Keratinocyte (primary cell): ENCODE results near the gene TLL2.

ENCODE experiments used
- EZH2 ChIP-seq: IDR thresholded peaks from one replicate; pipeline ENCODE4 v1.6.1; 2012; ENCODE audit warnings: inconsistent platforms, mild to moderate bottlenecking, low read length, moderate library complexity
- TF ChIP-seq, protein P1 (sequence below), 3 experiments: IDR thresholded peaks in 1 of 3; conservative IDR thresholded peaks in 1 of 3; optimal IDR thresholded peaks in 1 of 3; 2 replicates in 2 of 3; 3 replicates in 1 of 3; pipeline versions ENCODE3 to v1.5.1; 2011; ENCODE audit warnings: low read length in 3 of 3, mild to moderate bottlenecking in 3 of 3, moderate library complexity in 2 of 3, control low read depth in 1 of 3, inconsistent platforms in 1 of 3; ENCODE audit not compliant: insufficient read depth in 2 of 3; ENCODE audit errors: extremely low read depth in 1 of 3

DNA sequence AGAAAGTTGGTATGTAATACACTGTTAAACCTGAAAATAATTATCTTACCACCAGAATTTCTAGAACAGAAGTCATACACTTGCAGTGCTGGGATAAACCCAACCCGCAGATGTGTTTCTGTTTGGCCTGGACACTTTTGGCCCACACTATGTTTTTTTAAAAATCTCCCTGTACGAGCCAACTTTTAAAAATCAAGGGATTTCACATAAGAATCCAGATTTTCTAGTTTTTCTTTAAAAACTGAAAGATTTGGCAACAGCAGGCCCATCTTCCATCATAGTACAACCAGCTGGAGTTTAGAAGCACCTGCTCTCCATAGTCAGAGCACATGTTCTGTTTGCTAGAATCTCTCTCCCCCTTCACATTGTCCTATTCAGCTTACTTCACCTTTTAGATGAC, 74.0 kb downstream of the TLL2 start:
- TF ChIP-seq, protein P1, sequence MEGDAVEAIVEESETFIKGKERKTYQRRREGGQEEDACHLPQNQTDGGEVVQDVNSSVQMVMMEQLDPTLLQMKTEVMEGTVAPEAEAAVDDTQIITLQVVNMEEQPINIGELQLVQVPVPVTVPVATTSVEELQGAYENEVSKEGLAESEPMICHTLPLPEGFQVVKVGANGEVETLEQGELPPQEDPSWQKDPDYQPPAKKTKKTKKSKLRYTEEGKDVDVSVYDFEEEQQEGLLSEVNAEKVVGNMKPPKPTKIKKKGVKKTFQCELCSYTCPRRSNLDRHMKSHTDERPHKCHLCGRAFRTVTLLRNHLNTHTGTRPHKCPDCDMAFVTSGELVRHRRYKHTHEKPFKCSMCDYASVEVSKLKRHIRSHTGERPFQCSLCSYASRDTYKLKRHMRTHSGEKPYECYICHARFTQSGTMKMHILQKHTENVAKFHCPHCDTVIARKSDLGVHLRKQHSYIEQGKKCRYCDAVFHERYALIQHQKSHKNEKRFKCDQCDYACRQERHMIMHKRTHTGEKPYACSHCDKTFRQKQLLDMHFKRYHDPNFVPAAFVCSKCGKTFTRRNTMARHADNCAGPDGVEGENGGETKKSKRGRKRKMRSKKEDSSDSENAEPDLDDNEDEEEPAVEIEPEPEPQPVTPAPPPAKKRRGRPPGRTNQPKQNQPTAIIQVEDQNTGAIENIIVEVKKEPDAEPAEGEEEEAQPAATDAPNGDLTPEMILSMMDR (optimal IDR thresholded peaks at IDR 0.05 in 1 of 3, IDR thresholded peaks at IDR 0.05 in 1 of 3, conservative IDR thresholded peaks at IDR 0.05 in 1 of 3; ENCODE audit: extremely low read depth in 1 of 3, insufficient read depth in 2 of 3, low read length in 3 of 3), result no peak
- TF ChIP-seq EZH2, result no peak
